HG02759 (cell line): ENCODE results near the gene RAB38.

Experiments
- ATAC-seq: cut with Tn5 transposase; IDR thresholded peaks from one replicate; pipeline ENCODE4 v1.9.1; 2021; ENCODE audit warnings: mild to moderate bottlenecking, moderate library complexity; ENCODE audit not compliant: unreplicated experiment

RAB38 gene

DNA sequence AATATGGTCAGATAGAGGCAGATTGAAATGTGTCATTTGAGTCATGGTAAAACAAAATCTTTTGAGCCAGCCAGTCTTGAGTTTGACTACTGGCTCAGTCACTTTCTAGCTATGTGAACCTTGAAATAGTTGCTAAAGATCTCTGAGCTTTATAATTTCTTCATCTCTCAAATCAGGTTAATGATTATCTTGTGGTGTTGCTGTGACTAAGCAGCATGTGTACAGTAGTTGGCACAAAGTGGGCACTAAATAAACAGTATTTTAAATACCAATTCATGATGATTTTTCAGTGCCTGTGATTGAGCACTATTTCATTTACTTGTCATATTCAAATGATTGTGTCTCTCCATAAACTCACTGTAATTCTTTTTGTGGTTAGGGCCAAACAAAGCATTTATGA lies 70.8 kb downstream of the RAB38 start:
- ATAC-seq = peak; percentile 56

DNA sequence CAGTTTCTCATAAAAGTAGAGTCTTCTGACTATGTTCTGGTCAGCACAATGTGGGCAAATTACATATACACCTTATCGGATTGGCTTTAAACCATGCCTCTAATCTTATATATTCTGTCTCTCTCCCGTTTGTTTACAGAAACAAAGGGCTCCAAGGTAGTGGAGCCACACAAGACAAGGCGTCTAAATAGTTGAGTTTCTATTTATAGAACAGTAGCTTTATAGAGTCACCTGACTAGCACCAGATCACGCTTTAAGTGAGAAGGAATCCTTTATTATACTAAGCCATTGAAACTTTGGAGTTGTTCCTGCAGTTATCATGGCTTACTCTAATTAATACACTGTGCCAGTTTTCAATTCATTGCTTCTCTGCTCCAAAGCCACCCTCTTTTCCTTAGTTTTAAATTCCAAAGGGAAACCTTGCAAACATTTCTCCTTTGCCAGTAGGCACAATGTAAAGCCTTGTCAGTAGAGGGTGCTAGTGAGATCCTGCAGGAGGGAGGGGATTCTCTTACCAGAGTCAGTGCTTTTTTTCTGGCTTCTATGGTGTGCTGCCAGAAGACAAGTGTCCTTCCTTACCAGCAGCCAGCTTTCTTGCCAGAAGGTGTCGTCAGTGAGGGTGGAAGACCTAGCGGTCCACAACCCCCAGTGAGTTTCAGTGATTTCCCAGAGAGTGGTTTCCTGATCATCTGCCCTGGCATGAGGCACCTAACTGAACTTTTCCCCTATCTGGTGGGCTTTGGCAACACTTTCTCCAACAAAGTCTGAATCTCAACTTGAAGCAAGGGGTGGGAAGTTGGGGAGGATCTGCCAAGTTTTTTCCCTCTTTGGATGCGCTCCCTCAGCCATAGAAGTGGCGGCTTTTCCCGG lies 71.7 kb downstream of the RAB38 start:
- peak; percentile 83 for ATAC-seq

DNA sequence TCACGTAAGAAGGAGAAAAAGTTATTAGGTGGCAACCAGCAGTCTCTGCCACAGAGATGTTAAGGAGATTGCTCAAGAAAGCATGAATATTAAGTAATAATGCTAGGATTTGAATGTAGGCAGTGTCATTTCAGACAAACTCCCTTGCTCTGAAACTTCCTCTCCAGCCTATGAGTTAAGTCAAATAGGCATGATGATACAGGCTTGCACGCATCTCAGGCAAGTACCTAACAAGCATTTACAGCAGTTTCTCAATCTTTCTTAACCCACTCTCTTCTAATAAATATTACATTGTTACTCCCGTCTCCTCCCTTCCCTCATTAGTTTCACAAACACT lies 72.7 kb downstream of the RAB38 start:
- no peak for ATAC-seq

DNA sequence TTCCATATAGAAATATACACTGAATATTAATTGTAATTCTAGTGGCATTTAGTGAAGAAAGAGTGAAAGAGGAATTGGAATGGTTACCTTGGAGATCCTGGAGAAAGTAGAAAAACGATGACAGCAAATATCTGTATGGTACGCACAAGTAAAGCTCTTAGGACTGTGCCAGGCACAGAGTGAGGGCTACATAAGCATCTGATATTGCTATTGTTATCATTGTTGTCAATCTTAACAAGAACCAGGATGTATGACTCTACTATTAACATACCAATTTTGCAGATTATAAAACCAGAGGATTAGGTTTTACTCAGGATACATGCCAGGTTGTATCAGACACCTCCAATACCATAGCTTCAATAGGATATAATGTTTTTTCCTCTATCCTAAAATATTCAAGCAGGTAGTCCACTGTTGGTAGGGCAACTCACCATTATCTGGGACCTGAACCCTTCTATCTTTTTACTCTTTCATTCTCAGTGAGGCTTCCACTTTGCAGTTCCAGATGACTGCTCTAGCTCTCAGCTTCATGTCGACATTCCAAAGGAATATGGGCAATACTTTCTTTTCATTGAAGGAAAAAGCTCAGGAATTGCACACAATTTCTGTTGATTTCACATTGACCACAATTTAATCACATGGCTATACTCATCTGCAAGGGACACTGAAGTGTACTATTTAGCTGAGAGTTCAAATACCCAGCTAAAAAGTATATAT lies 73.2 kb downstream of the RAB38 start:
- ATAC-seq = no peak

DNA sequence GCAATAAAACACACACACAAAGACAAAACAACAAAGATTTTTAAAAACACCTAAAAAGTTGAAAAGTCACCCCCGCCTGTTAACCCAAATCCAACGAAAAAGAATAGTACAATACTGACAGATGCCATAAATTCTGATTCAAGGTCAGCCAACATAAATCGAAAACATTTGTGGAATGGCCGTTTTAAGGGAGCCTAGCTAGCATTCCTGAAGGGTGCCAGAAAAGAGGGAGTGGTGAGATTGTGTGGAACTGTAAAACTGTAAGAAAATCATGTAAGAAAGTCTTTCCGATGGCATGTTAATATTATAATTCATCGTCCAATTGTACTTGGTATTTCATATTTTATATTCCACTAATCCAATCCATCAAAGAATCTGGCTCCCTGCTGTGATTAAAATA lies 75.1 kb downstream of the RAB38 start:
- ATAC-seq = no peak

DNA sequence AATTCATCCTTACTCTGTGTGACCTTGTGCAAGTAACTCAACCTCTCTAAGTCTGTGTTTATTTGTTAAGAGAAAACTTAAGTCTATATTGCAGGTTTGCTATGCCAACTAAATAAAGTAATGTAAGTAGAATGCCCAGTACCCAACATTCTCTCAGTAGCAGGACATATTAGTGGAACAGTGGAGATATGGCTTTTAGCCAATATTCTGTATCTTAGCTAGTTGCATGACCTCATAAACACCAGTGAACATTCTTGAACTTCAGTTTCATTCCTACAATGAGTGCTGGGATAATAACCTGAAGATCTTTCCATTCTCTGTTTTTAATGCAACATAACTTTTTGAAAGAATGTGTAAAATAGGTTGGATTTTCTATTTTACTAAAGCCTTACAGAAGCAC lies 77.0 kb downstream of the RAB38 start:
- ATAC-seq = no peak

DNA sequence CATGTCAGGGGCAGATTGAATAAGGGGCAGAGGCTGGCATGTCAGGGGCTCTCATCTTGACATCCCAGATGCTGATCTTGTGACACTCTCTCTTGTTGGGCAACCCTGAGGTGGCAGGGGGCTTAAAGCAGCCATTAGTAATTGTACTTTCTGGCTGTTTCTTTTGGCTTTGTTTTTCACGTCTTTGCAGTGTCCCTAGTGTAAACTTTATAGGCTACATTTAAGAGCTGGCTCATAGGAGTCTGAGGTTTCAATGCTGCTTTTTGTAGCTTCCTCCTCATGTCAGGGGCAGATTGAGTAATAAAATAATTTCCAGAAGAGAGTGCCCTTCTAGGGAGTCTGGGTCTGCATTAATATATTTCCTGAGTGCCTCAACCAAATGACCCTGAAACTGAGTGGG lies 86.1 kb downstream of the RAB38 start:
- no peak for ATAC-seq

DNA sequence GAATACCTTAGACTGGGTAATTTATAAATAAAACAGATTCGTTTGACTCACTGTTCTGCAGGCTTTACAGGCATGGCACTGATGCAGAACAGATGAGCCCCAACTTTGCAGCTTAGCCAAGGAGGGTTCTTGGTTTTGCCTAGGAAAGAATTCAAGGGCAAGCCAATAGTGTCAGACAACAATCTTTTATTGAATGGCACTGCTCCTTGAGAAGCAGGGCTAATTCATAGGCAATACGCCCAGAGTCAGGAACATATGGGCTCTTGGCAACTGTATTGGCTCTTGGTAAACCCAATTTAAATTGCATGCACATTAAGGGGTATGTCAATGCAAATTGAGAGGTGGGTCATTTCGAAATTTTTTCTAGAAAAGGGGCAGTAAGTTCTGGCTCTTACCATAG lies 87.9 kb downstream of the RAB38 start:
- no peak for ATAC-seq

DNA sequence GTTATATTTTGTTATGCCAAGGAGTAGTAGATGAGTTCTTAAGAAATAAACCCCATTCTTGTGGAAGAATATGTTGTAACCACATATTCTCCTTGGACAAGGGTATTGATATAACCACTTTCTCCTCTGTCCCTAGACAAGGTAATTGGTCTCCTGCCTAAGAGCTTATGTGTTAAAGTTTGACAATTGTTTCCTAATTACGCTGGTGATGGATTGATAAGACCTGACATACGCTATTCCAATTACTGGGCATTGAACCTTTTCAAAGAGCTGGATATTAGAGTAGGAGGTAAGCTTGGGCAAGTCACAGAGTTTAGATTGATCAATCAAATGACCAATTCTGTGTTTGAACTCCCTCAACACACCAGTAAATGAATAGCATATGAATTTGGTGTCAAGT lies 88.9 kb downstream of the RAB38 start:
- no peak for ATAC-seq

DNA sequence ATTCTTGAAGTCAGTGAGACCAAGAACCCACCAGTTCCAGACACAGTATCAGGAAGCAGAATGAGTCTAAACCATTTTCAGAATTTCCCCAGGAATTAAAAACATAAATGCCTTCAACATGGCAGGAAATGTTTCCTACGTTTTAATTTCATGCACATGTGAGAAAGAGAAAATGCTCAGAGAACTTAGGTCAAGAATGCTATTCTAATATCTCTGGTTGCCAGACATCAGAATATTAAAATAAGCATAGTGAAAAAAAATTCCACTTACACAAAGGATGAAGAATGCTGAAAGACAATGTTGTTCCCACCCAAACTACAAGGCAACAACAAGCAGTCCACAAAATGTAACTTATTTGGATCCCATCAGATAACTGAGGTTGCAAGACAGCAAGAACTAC lies 104.8 kb downstream of the RAB38 start:
- ATAC-seq = no peak

DNA sequence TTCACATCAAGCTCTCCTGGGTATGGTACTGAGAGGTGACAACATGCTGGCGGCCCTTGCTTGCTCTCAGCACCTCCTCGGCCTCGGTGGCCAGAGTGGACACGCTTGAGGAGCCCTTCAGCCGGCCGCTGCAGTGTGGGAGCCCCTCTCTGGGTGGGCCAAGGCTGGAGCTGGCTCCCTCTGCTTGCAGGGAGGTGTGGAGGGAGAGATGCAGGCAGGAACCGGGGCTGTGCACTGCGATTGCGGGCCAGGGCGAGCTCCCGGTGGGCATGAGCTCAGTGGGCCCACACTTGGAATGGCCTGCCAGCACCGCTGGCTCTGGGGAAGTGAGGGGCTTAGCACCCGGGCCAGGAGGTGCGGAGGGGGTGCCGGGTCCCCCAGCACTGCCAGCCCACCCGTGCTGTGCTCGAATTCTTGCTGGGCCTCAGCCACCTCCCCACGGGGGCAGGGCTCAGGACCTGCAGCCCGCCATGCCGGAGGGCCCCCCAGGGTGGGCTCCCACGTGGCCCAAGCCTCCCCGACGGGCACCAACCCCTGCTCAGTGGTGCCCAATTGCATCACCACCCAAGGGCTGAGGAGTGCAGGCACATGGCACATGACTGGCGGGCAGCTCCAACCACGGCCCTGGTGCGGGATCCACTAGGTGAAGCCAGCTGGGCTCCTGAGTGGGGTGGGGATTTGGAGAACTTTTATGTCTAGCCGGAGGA lies 106.2 kb downstream of the RAB38 start:
- ATAC-seq = no peak

DNA sequence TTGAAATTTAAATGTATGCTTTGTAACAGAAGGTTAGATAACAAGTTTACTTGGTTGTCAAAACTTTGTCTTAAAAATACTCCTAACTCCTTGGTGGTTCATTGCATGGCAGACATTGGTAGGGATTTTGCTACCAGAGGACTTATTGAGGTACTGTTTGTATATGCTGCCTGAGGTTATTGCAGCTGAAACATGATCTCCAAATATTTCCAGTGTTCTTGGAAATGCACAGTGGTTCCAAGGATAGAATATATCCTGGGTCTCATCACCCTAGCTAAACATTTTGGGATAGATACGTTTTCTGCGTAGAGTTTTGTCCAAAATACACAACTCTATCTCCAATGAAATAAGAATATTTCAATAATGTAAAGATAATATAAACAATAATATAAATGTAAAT lies 109.2 kb downstream of the RAB38 start:
- no peak for ATAC-seq

DNA sequence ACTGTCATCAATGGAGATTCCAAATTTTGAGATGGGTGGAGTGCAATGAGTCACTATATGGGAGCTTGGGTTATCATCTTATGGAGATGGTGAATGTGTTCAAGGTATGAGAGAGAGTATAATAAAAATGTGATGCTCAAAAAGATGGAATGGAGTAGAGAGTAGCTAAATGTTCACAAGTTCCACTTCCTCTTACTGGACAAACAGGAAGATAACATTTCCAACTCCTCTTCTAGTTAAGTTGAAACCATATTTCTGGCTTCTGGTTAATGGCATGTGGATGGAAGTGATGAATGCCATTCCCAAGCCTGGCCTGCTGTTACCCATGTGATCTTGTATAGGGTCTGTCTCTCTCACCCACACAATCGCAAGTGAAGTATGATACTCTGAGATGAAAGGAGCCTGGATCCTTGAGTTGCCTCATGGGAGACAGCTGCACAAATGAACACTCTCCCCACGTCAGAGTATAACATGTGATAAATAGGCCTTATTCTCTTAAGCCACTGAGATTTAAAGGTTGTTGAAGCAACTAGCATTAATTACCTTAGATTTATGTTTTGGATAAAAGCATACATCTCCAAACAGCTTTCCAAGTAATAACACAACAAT lies 111.0 kb downstream of the RAB38 start:
- ATAC-seq = no peak
